WTC11 (cell line): ENCODE results near the gene HSP90AB1. TPM values are rescaled to one million over a fixed set of nuclear protein-coding genes. Genes with fewer than 3 reads are reported as not detected.

Experiments used
- AFF4 ChIP-seq: sonication (generic); formaldehyde crosslinking; IDR thresholded peaks from 2 replicates; pipeline ENCODE4 v1.8.1; 2023; ENCODE audit warnings: mild to moderate bottlenecking, missing genetic modification reagents, borderline replicate concordance
- ATF3 ChIP-seq: sonication (generic); formaldehyde crosslinking; conservative IDR thresholded peaks from 2 replicates; pipeline ENCODE4 v1.8.1; 2022; ENCODE audit warnings: mild to moderate bottlenecking, missing genetic modification reagents
- ATF6 ChIP-seq: sonication (generic); formaldehyde crosslinking; IDR thresholded peaks from 2 replicates; pipeline ENCODE4 v1.8.1; 2023; ENCODE audit warnings: mild to moderate bottlenecking, missing genetic modification reagents
- CTCF ChIP-seq: fragments of 200-600 bp; IDR thresholded peaks from 2 replicates; pipeline ENCODE4 v1.8.0; 2022; ENCODE audit warnings: antibody characterized with exemption
- ELF4 ChIP-seq: sonication (generic); formaldehyde crosslinking; IDR thresholded peaks from 2 replicates; pipeline ENCODE4 v1.8.1; 2022; ENCODE audit warnings: low read depth, mild to moderate bottlenecking, moderate library complexity, missing genetic modification reagents
- GABPB1 ChIP-seq: sonication (generic); formaldehyde crosslinking; IDR thresholded peaks from 2 replicates; pipeline ENCODE4 v1.8.1; 2023; ENCODE audit warnings: mild to moderate bottlenecking, missing genetic modification reagents
- GTF2I ChIP-seq: fragments of 250-450 bp; sonication (Bioruptor Pico); conservative IDR thresholded peaks from 2 replicates; pipeline ENCODE4 v1.4.0; 2021; ENCODE audit warnings: mild to moderate bottlenecking
- JUN ChIP-seq: sonication (generic); formaldehyde crosslinking; IDR thresholded peaks from 2 replicates; pipeline ENCODE4 v1.8.0; 2023; ENCODE audit warnings: mild to moderate bottlenecking, missing genetic modification reagents
- NR1H2 ChIP-seq: sonication (generic); formaldehyde crosslinking; IDR thresholded peaks from 2 replicates; pipeline ENCODE4 v1.9.0; 2021; ENCODE audit warnings: mild to moderate bottlenecking, moderate library complexity, missing genetic modification reagents
- NR3C1 ChIP-seq: sonication (generic); formaldehyde crosslinking; conservative IDR thresholded peaks from 2 replicates; pipeline ENCODE4 v1.8.1; 2023; ENCODE audit warnings: low read depth, mild to moderate bottlenecking, missing genetic modification reagents
- OVOL2 ChIP-seq: fragments of 250-450 bp; sonication (Bioruptor Pico); IDR thresholded peaks from 2 replicates; pipeline ENCODE4 v1.9.0; 2021; ENCODE audit warnings: mild to moderate bottlenecking, borderline replicate concordance
- RELA ChIP-seq: sonication (generic); formaldehyde crosslinking; IDR thresholded peaks from 2 replicates; pipeline ENCODE4 v1.8.1; 2022; ENCODE audit warnings: missing genetic modification reagents, mild to moderate bottlenecking, borderline replicate concordance
- SMAD3 ChIP-seq: sonication (generic); formaldehyde crosslinking; IDR thresholded peaks from 2 replicates; pipeline ENCODE4 v1.8.0; 2022; ENCODE audit warnings: missing genetic modification reagents, mild to moderate bottlenecking, borderline replicate concordance
- SOX15 ChIP-seq: fragments of 250-450 bp; sonication (Bioruptor Pico); IDR thresholded peaks from 2 replicates; pipeline ENCODE4 v1.9.0; 2021; ENCODE audit warnings: mild to moderate bottlenecking
- TCF7 ChIP-seq: sonication (generic); formaldehyde crosslinking; IDR thresholded peaks from 2 replicates; pipeline ENCODE4 v1.8.0; 2022; ENCODE audit warnings: mild to moderate bottlenecking, low read depth, missing genetic modification reagents, moderate library complexity
- TEAD1 ChIP-seq: sonication (generic); formaldehyde crosslinking; IDR thresholded peaks from 2 replicates; pipeline ENCODE4 v1.8.0; 2022; ENCODE audit warnings: mild to moderate bottlenecking, missing genetic modification reagents
- TP53 ChIP-seq: sonication (generic); formaldehyde crosslinking; IDR thresholded peaks from 2 replicates; pipeline ENCODE4 v1.8.1; 2023; ENCODE audit warnings: mild to moderate bottlenecking, missing genetic modification reagents
- USF1 ChIP-seq: sonication (generic); formaldehyde crosslinking; IDR thresholded peaks from 2 replicates; pipeline ENCODE4 v1.8.0; 2022; ENCODE audit warnings: mild to moderate bottlenecking, missing genetic modification reagents
- ZBTB21 ChIP-seq: sonication (generic); formaldehyde crosslinking; IDR thresholded peaks from 2 replicates; pipeline ENCODE4 v1.8.1; 2023; ENCODE audit warnings: mild to moderate bottlenecking, missing genetic modification reagents, borderline replicate concordance
- ZNF232 ChIP-seq: sonication (generic); formaldehyde crosslinking; IDR thresholded peaks from 2 replicates; pipeline ENCODE4 v1.8.0; 2022; ENCODE audit warnings: mild to moderate bottlenecking, missing genetic modification reagents
- ZNF317 ChIP-seq: sonication (generic); formaldehyde crosslinking; IDR thresholded peaks from 2 replicates; pipeline ENCODE4 v1.8.1; 2023; ENCODE audit warnings: low read depth, mild to moderate bottlenecking, moderate library complexity, missing genetic modification reagents, borderline replicate concordance
- total RNA-seq: library from RNA; stranded (reverse); gene quantifications from 3 replicates; pipeline ENCODE4 v1.2.3, GENCODE V29; 2021
- TF ChIP-seq, protein P1 (sequence below): sonication (generic); formaldehyde crosslinking; IDR thresholded peaks from 2 replicates; pipeline ENCODE4 v1.8.0; 2023; ENCODE audit warnings: missing genetic modification reagents
- TF ChIP-seq, protein P2 (sequence below): sonication (generic); formaldehyde crosslinking; IDR thresholded peaks from 2 replicates; pipeline ENCODE4 v1.8.1; 2022; ENCODE audit warnings: low read depth, mild to moderate bottlenecking, moderate library complexity, missing genetic modification reagents, borderline replicate concordance

The HSP90AB1 gene
- total RNA-seq, 1 experiment from 2014 or later, result 2,171 TPM

- TF ChIP-seq ATF3 (CRISPR knock-in tag) (no peak), GTF2I (no peak), ZNF232 (no peak), NR1H2 (no peak), CTCF (peak; percentile 75), ZBTB21 (CRISPR knock-in tag) (no peak; the same call in 1 of the 2 replicates), JUN (CRISPR knock-in tag) (peak; percentile 82; the same call in 1 of the 2 replicates), ZNF317 (CRISPR knock-in tag) (no peak), ELF4 (CRISPR knock-in tag) (no peak; the same call in 1 of the 2 replicates), TEAD1 (CRISPR knock-in tag) (peak; percentile 44; the same call in 1 of the 2 replicates), USF1 (CRISPR knock-in tag) (peak; percentile 99), TCF7 (no peak), TP53 (no peak), ATF6 (no peak), GABPB1 (peak; percentile 62; the same call in 1 of the 2 replicates), SOX15 (CRISPR knock-in tag) (no peak), OVOL2 (CRISPR knock-in tag) (no peak), RELA (CRISPR knock-in tag) (peak; percentile 79), AFF4 (CRISPR knock-in tag) (no peak), NR3C1 (CRISPR knock-in tag) (no peak), SMAD3 (no peak)
- TF ChIP-seq, protein P1, sequence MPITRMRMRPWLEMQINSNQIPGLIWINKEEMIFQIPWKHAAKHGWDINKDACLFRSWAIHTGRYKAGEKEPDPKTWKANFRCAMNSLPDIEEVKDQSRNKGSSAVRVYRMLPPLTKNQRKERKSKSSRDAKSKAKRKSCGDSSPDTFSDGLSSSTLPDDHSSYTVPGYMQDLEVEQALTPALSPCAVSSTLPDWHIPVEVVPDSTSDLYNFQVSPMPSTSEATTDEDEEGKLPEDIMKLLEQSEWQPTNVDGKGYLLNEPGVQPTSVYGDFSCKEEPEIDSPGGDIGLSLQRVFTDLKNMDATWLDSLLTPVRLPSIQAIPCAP (CRISPR knock-in tag), result no peak; the same call in 1 of the 2 replicates
- TF ChIP-seq, protein P2, sequence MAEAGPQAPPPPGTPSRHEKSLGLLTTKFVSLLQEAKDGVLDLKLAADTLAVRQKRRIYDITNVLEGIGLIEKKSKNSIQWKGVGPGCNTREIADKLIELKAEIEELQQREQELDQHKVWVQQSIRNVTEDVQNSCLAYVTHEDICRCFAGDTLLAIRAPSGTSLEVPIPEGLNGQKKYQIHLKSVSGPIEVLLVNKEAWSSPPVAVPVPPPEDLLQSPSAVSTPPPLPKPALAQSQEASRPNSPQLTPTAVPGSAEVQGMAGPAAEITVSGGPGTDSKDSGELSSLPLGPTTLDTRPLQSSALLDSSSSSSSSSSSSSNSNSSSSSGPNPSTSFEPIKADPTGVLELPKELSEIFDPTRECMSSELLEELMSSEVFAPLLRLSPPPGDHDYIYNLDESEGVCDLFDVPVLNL, result no peak
These were observed 10.3 kb downstream of the HSP90AB1 start, which contains the start of gene SLC35B2 (continued) for GRCh38 chr6:44257025-44257752.
